Eye (tissue), 1 donor: ENCODE data around the gene CEACAM7.
A peak's percentile ranks its signal among the peaks of the same experiment; 100 is the strongest.
"Not testable (repeated sequence)": the region's sequence is repeated elsewhere in the genome, so short reads cannot be mapped to it uniquely, and the experiment has no call there.

Experiments
- DNase-seq: peaks from one replicate; pipeline ENCODE4 v3.0.0-alpha.2; 2015

The CEACAM7 gene

GRCh38 chr19:41688098-41688497 lies at the start of gene CEACAM7:
CEACAM7 (minus strand) TSS chr19:41688270; CDS start chr19:41688165, 105 bp downstream.
- DNase-seq: no peak

GRCh38 chr19:41735071-41735600 lies 47.1 kb upstream of the CEACAM7 start:
- DNase-seq: no peak

- no peak for DNase-seq
Measured at GRCh38 chr19:41734585-41734984, 46.5 kb upstream of the CEACAM7 start.

GRCh38 chr19:41734156-41734555 lies 46.1 kb upstream of the CEACAM7 start:
- DNase-seq: no peak

- no peak for DNase-seq
Measured at GRCh38 chr19:41726493-41726892, 38.4 kb upstream of the CEACAM7 start.

- DNase-seq: no peak
Measured at GRCh38 chr19:41720103-41720502, 32.0 kb upstream of the CEACAM7 start.

- DNase-seq: no peak
Measured at GRCh38 chr19:41718761-41719160, 30.7 kb upstream of the CEACAM7 start.

- DNase-seq: no peak
Measured at GRCh38 chr19:41714598-41714997, 26.5 kb upstream of the CEACAM7 start.

- no peak for DNase-seq
Measured at GRCh38 chr19:41711376-41712261, 23.5 kb upstream of the CEACAM7 start.

GRCh38 chr19:41709951-41710645 lies 22.0 kb upstream of the CEACAM7 start:
- no peak for DNase-seq

- DNase-seq: not testable (repeated sequence)
Measured at GRCh38 chr19:41709516-41709915, 21.4 kb upstream of the CEACAM7 start.

- no peak for DNase-seq
Measured at GRCh38 chr19:41708481-41708880, 20.4 kb upstream of the CEACAM7 start, which contains the start of gene CEACAM5. CEACAM5 (plus strand) TSS chr19:41708626; CDS start chr19:41708732, 106 bp downstream.

GRCh38 chr19:41707871-41708371 lies 19.9 kb upstream of the CEACAM7 start:
- DNase-seq: no peak

GRCh38 chr19:41707502-41707812 lies 19.4 kb upstream of the CEACAM7 start:
- no peak for DNase-seq

- peak; percentile 33 for DNase-seq
Measured at GRCh38 chr19:41706741-41707501, 18.9 kb upstream of the CEACAM7 start.

GRCh38 chr19:41705393-41706174 lies 17.5 kb upstream of the CEACAM7 start:
- peak; percentile 43 for DNase-seq

GRCh38 chr19:41703602-41704293 lies 15.7 kb upstream of the CEACAM7 start:
- DNase-seq: no peak

- no peak for DNase-seq
Measured at GRCh38 chr19:41702171-41702651, 14.1 kb upstream of the CEACAM7 start.

- no peak for DNase-seq
Measured at GRCh38 chr19:41701401-41702075, 13.5 kb upstream of the CEACAM7 start.

- DNase-seq: no peak
Measured at GRCh38 chr19:41700381-41701195, 12.5 kb upstream of the CEACAM7 start.
